T-helper 2 cell treated with Interferon-gamma antibody and Interleukin-4, amounts not matched to agents 5 μg/mL and 100 μg/mL, for 36 hours (primary cell): Measurements from ENCODE around the gene AMBRA1.

Source experiments
- DNase-seq: peaks from one replicate; pipeline ENCODE4 v3.0.0; 2021; ENCODE audit warnings: low spot score
- H3K27ac Mint-ChIP-seq: one replicate; pipeline ENCODE4 v1.8.0; 2021; ENCODE audit warnings: mild to moderate bottlenecking, mixed read lengths
- H3K27me3 Mint-ChIP-seq: one replicate; pipeline ENCODE4 v1.8.0; 2021; ENCODE audit warnings: low read depth, mixed read lengths
- H3K36me3 Mint-ChIP-seq: one replicate; pipeline ENCODE4 v1.8.0; 2021; ENCODE audit warnings: low read depth, mixed read lengths
- H3K4me1 Mint-ChIP-seq: one replicate; pipeline ENCODE4 v1.8.0; 2021; ENCODE audit warnings: low read depth, mixed read lengths
- H3K4me3 Mint-ChIP-seq: one replicate; pipeline ENCODE4 v1.8.0; 2022; ENCODE audit warnings: mild to moderate bottlenecking, moderate library complexity, mixed read lengths
- H3K9me3 Mint-ChIP-seq: one replicate; pipeline ENCODE4 v1.8.0; 2021; ENCODE audit warnings: mixed read lengths

Gene AMBRA1

DNA sequence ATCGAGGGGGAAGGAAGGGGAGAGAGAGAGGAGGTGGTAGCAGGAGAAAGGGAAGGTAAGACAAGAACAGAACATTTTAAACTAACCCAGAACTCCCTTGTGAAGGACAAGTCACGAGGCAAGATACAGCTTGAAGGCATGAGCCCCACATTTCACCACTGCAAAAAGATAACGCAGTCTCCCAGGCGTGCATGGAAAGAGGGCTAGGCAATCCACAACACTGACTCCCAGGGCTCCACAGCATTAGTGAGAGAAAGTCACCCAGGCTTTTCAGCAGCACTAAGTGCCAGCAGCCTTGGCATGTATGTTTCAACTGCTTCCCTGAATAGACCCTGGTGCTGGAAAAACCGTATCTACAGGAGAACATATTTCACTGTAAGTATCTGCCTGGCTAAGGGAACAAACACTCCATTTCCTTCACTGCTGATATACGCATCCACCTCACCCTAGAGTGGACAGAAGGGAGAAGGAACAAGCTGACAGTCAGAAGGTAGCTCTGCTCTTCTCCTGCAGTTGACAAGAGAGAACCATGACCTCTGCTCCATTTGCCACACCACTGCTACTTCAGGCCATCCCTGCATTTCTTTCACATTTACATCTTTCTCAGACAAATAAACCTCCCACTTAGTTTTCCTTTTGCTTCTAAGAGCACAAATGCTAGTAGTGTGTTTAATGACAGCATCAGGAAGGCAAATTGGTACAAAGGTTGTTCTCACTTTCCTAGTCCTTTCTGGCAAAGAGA is 87.9 kb downstream of the AMBRA1 start:
- H3K27me3 Mint-ChIP-seq: no peaks in the 10 kb centered on the region
- H3K4me3 Mint-ChIP-seq: no peak overlapping the region
- DNase-seq: no peak
- H3K27ac Mint-ChIP-seq: peak overlapping the region; percentile 55
- peaks cover 16% of the 10 kb centered on the region for H3K4me1 Mint-ChIP-seq
- H3K9me3 Mint-ChIP-seq: no peaks in the 10 kb centered on the region
- H3K36me3 Mint-ChIP-seq: peaks cover 19% of the 10 kb centered on the region

GRCh38 chr11:46504817-46505613 is 88.8 kb downstream of the AMBRA1 start:
- no peak for DNase-seq
- Mint-ChIP-seq H3K27ac (no peak overlapping the region), H3K9me3 (no peaks in the 10 kb centered on the region), H3K36me3 (peaks cover 19% of the 10 kb centered on the region), H3K4me3 (no peak overlapping the region), H3K4me1 (peaks cover 16% of the 10 kb centered on the region), H3K27me3 (no peaks in the 10 kb centered on the region)

DNA sequence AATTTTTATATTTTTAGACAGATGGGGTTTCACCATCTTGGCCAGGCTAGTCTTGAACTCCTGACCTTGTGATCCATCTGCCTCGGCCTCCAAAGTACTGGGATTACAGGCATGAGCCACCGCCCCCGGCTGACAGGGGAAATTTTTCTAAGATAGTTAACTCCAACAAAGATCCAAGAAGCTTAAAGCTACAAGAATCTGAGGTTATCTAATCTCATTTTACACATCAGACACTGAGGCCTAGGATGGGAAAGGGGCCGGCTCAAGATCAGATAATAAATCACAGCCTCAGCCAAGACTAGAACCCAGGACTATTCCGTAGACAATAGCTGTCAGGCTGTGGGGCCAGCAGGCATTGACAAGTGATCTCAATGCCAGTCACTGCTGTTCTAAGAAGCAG is 94.0 kb downstream of the AMBRA1 start:
- DNase-seq: no peak
- Mint-ChIP-seq H3K4me3 (no peak overlapping the region), H3K4me1 (peaks cover 2% of the 10 kb centered on the region), H3K27me3 (no peaks in the 10 kb centered on the region), H3K27ac (no peak overlapping the region), H3K9me3 (no peaks in the 10 kb centered on the region), H3K36me3 (peaks cover 8% of the 10 kb centered on the region)

DNA sequence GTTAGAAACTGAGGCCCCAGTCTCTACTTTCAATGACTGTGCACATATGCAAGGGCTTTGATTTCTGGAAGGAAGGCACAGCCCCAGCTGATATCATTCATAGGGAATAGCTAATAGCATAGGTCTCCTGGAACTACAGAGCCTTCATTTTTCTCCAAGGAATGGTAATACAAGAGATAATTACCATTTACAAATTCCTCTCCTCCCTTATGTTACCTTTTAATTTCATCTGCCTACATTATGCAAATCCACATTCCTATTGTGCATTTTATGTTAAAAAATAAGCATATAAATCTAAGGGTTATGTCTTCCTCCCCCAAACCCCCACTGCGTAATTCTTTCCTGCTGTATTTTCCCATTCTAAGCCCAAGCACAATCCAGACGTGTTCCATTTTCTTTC is 94.9 kb downstream of the AMBRA1 start:
- DNase-seq: no peak
- peaks cover 1% of the 10 kb centered on the region for H3K4me1 Mint-ChIP-seq
- H3K27me3 Mint-ChIP-seq: no peaks in the 10 kb centered on the region
- H3K9me3 Mint-ChIP-seq: no peaks in the 10 kb centered on the region
- no peak overlapping the region for H3K27ac Mint-ChIP-seq
- no peak overlapping the region for H3K4me3 Mint-ChIP-seq
- peaks cover 9% of the 10 kb centered on the region for H3K36me3 Mint-ChIP-seq

DNA sequence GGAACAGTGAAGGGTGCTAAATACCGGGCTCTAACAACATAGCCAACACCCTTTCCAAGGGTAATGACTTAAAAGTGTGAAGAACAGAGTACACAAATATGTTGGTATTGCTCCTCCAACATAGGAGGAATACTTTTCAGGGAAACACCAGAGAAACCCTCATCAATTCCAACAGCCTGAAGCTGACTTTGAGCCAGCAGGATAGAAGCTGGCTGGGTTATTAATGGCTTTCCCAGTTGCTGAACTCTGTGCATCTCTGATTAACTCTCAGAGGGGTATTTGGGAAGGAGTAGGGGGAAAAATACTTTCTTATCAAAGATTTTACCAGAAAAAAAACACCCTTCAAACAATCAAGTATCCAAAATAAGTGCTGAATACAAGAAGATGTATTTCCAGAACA is 95.6 kb downstream of the AMBRA1 start:
- H3K27ac Mint-ChIP-seq: no peak overlapping the region
- H3K4me3 Mint-ChIP-seq: no peak overlapping the region
- H3K36me3 Mint-ChIP-seq: peaks cover 9% of the 10 kb centered on the region
- no peak for DNase-seq
- peaks cover 1% of the 10 kb centered on the region for H3K4me1 Mint-ChIP-seq
- H3K27me3 Mint-ChIP-seq: no peaks in the 10 kb centered on the region
- no peaks in the 10 kb centered on the region for H3K9me3 Mint-ChIP-seq

DNA sequence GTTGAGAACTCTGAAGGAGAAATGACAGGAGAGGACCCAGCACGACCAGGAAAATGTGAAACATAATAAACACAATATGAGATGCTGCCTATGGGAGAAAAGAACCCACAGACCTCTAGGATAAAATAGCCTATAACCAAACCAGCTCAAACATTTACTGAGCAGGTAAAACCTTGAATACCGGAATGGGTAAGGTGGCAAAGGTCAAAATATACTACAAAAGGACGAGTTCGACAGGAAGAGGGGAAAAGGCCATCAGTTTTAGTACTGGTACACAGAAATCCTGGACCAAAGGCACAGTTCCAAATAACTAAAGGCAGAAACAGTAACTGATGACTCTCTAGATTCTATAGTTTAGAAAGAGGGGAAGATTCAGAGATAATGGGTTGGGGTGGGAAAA is 96.3 kb downstream of the AMBRA1 start:
- Mint-ChIP-seq H3K4me1 (peaks cover under 1% of the 10 kb centered on the region), H3K27me3 (no peaks in the 10 kb centered on the region), H3K27ac (no peak overlapping the region), H3K4me3 (no peak overlapping the region), H3K36me3 (peaks cover 6% of the 10 kb centered on the region), H3K9me3 (no peaks in the 10 kb centered on the region)
- DNase-seq: no peak

DNA sequence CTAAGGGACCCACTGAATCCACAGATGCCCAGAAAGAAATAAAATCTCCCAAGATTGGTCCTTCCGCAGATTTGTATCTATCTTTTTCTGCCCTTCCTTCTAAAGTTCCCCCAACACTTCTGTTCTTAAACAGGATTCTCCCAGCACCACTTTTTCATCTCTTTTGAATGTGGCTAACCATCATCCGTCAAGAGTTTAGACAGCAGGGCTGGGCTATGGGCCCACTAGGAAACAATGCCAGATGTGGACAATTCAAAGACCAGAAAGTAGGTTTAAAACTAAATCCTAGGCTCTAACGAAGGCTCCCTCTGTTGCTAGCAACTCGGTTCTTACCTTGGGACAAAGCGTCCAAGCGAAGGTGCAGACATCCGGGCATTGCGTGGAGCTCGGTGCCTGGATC is 100.0 kb downstream of the AMBRA1 start:
- Mint-ChIP-seq H3K4me1 (peaks cover 2% of the 10 kb centered on the region), H3K36me3 (peaks cover 9% of the 10 kb centered on the region), H3K9me3 (no peaks in the 10 kb centered on the region), H3K4me3 (no peak overlapping the region), H3K27me3 (no peaks in the 10 kb centered on the region), H3K27ac (no peak overlapping the region)
- no peak for DNase-seq

DNA sequence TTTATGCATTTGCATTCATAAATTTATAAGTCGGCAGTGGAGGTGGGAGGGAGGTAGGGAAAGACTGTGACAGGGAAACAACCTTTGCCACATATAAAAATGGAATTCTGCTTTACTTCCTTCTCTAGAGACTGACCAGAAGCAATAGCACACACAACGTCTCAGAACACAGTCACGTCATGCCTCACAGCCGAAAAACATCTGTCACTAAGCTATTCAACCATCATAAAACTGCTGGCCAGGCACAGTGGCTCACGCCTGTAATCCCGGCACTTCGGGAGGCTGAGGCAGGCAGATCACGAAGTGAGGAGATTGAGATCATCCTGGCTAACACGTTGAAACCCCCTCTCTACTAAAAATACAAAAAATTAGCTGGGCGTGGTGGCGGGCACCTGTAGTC is 101.3 kb downstream of the AMBRA1 start:
- Mint-ChIP-seq H3K27ac (no peak overlapping the region), H3K27me3 (no peaks in the 10 kb centered on the region), H3K4me3 (no peak overlapping the region), H3K9me3 (no peaks in the 10 kb centered on the region), H3K4me1 (peaks cover 2% of the 10 kb centered on the region), H3K36me3 (peaks cover 9% of the 10 kb centered on the region)
- no peak for DNase-seq

GRCh38 chr11:46491661-46492330 is 102.0 kb downstream of the AMBRA1 start:
- Mint-ChIP-seq H3K4me3 (no peak overlapping the region), H3K4me1 (peaks cover 2% of the 10 kb centered on the region), H3K27me3 (no peaks in the 10 kb centered on the region), H3K36me3 (peaks cover 7% of the 10 kb centered on the region), H3K9me3 (no peaks in the 10 kb centered on the region), H3K27ac (no peak overlapping the region)
- no peak for DNase-seq

GRCh38 chr11:46490666-46491065 is 103.2 kb downstream of the AMBRA1 start:
- H3K4me1 Mint-ChIP-seq: peaks cover 2% of the 10 kb centered on the region

DNA sequence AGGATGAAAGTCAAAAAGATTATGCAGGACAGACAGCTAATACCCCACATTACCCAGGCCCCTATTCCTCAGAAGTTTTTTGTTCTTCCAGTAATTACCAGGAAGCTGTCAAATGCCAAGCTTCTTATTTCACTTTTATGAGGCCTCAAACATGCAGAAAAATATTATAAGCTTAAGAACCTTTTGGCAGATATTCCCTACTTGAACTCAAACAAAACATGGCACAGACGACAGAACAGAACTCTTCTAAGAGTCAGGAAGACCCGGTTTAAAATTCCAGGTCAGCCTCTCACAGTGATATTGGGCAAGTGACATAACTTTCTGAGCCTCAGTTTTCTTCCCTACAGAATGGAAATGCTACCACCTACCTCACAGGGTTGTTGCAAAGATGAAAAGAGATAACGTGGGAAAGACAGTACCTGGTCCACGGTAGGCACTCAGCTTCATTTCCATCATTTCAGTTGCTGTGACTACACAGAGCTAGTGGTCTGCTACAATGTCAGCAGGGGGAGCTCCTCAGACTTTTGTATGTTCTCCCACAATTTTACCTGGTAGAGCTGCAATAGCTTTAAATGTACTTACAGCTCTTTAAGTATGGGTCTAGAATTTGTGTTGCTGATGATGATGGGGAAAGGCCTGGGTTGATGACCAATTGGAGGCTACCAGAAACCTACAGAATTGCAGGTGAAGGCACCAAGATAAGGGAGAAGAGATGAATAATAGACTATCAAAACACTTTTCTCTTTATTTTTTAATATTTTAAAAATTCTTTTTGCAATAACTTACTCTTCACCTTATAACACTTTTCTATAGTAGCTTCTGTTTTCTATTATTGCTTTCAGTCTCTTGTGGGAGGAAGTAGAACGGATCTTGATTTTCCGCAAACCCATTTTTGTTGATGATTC is 103.9 kb downstream of the AMBRA1 start:
- Mint-ChIP-seq H3K27me3 (no peaks in the 10 kb centered on the region), H3K9me3 (no peaks in the 10 kb centered on the region), H3K4me1 (peaks cover 2% of the 10 kb centered on the region), H3K36me3 (peaks cover 6% of the 10 kb centered on the region), H3K27ac (no peak overlapping the region), H3K4me3 (no peak overlapping the region)
- no peak for DNase-seq

More at GRCh38 chr11:46490666-46491065, 103.2 kb downstream of the AMBRA1 start:
- DNase-seq: no peak
- peaks cover 6% of the 10 kb centered on the region for H3K36me3 Mint-ChIP-seq
- no peak overlapping the region for H3K4me3 Mint-ChIP-seq
- no peak overlapping the region for H3K27ac Mint-ChIP-seq
- no peaks in the 10 kb centered on the region for H3K27me3 Mint-ChIP-seq
- H3K9me3 Mint-ChIP-seq: no peaks in the 10 kb centered on the region

DNA sequence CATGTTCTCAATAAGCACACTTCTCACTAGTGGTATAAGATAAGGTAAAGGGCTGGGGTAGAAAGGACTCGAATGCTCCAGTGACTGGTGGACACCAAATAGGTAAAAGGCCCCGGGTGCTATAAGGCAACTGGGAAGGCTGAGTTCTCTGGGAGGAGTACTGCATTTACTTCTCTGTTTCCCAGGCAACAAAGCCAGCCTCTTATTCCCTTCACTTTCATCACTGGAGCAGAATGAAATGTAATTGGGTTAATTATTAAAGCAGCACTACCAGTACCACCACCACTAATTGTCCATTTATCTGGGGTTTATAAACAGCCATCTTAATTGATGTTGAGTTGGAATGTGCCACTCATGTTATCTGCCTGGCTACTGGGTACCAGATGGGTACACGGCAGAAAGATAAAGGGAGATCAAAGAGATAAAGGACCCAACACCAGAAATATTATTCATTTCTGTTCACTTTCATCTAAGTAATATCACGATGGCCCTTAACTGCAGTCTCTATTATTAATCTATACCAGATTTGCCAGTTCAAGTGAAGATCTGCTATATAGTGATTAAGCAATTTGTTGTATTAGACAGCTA is 107.9 kb downstream of the AMBRA1 start:
- no peak for DNase-seq
- Mint-ChIP-seq H3K4me3 (no peak overlapping the region), H3K4me1 (peaks cover 4% of the 10 kb centered on the region), H3K36me3 (peaks cover 5% of the 10 kb centered on the region), H3K9me3 (no peaks in the 10 kb centered on the region), H3K27me3 (no peaks in the 10 kb centered on the region), H3K27ac (no peak overlapping the region)

GRCh38 chr11:46484101-46484500 is 109.7 kb downstream of the AMBRA1 start:
- DNase-seq: no peak
- Mint-ChIP-seq H3K4me1 (peaks cover 2% of the 10 kb centered on the region), H3K27me3 (no peaks in the 10 kb centered on the region), H3K9me3 (no peaks in the 10 kb centered on the region), H3K36me3 (peaks cover 1% of the 10 kb centered on the region), H3K4me3 (no peak overlapping the region), H3K27ac (no peak overlapping the region)
